ENCODE data around the gene SEL1L3.
A peak's percentile ranks its signal among the peaks of the same experiment; 100 is the strongest.
"Not testable (repeated sequence)": the region's sequence is repeated elsewhere in the genome, so short reads cannot be mapped to it uniquely, and the experiment has no call there.

The SEL1L3 gene

GRCh38 chr4:25879587-25879986 is 16.8 kb upstream of the SEL1L3 start:
- no peak for DNase-seq (ENCODE audit: low spot score)

DNA sequence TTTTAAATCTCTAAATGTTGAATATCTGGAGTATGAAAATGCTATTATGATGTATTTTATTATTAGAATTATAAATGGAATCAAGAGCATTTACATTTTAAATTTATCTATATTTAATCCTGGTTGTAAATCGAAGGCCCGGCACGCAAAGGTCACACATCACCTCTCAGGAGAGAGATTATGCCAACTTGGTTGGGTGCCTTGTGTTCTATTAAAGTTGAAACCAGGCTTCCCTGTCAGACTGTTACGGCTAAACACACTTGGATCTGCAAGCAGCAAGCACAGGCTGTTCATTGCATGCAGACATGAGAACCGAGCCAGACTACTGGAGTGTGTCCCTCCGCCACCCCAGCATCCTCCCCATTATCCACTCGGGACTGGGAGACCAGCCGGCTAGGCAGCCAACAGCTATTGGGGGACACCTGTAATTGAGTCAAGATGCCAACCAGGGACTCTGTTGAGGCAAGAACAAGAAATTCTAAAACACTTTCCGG is 16.4 kb upstream of the SEL1L3 start:
- DNase-seq (ENCODE audit: low spot score): no peak

DNA sequence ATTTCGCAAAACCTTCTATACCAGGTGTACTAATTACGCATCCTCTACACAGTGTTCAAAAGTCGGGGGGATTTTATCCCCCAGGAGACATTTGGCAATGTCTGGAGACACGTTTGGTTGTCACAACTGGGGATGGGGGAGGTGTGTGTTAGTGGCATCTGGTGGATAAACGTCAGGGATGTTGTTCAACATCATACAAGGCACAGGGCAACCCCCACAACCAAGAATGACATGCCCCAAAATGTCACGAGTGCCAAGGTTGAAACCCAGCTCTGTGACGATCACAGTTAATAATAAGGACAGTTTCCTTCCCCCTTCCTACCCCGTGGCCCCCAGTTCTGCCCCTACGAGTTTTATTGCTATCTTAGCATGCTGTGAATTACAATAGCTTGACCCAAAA is 15.9 kb upstream of the SEL1L3 start:
- DNase-seq (ENCODE audit: low spot score): no peak

DNA sequence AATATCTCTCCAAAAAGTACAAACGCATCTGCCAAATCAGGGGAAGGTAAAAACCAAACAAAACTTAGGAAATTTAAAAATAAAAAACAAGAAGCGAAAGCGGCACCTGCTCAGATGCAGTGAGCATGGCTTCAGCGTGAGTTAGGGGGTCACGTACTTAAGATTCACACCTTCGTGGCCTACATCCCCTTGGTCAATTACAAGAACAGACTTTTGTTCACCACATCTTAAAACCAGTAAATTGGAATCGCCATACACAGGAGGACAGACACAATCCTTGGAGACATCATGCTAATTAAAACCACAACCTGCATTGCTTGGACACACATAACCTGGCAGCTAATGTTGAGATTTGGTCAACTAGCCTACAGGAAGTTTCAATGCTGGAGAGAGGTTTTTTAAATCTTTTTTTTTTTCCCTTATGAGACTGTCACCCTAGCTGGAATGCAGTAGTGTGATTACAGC is 12.5 kb upstream of the SEL1L3 start:
- no peak for DNase-seq (ENCODE audit: low spot score)

DNA sequence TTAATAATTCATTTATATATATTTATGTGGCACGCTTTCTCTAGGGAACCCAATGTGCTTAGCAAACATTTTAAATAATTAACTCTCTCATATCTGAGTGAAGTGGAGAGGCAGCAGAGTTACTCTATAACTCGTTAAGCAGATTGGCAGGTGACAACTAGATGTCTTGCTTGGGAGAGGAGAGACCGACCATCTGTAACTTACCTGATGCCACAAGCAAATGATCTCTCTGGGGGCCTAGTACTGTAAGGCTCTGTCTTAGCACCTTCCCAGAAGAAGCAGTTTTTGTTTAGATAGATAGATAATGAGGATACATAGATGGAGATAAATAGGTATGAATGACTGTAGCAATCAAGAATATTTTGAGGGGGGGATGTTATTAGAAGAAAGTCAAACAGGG is 11.9 kb upstream of the SEL1L3 start:
- DNase-seq (ENCODE audit: low spot score): no peak

GRCh38 chr4:25873632-25874129 is 10.9 kb upstream of the SEL1L3 start:
- DNase-seq (ENCODE audit: low spot score): no peak

DNA sequence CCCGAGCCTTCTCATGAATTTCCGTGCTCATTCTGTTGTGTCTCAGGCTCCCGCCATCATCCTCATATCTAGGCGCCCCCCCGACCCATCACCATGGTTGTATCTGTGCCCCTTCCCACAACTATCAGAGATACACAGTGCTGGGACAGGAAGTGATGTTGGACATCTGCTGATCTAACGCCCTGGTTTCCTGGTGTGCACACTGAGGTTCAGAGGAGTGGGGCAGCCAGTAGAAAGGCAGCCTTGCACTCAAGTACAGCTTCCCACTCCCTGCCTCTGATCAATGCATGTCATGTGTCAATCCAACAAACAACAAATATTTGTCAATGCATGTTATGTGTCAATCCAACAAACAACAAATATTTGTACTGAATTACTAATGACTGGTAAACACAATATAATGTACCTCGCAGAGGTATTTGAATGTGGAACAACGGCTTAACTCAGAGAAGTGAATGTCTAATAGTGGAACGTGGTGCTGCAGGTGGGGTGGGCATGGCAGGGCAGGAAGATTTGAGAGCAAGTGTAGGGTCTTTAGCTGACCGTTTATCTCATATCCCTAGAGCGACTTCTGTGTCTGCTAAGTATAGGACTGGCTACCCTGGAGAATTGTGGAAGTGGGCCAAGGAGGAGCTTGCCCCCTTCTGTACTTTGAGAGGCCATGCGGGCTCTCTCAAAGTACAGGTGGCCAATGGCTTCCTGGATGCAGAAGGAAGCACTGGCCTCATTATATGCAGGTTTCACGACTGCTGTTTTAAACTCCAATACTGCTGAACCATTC is 10.3 kb upstream of the SEL1L3 start:
- DNase-seq (ENCODE audit: low spot score): no peak

DNA sequence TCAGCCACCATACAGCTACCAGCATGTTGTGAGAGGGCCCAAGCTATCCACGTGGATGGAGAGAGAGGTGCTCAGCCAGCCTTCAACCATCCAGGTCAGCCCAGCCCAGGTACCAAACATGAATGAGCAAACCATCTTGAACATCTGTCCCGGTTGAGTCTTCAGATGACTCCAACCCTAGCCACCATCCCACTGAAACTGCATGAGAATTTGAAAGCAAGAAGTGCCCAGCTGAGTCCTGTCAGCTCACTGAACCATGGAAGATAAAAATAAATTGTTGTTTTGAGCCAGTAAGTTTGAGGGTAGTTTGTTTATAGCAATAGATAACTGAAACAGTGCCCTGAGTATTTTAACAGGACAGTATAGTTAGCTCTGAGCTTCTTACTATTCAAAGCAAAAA is 7.3 kb upstream of the SEL1L3 start:
- DNase-seq (ENCODE audit: low spot score): no peak

- DNase-seq (ENCODE audit: low spot score): no peak
Measured at GRCh38 chr4:25867781-25868294, 5.0 kb upstream of the SEL1L3 start.

DNA sequence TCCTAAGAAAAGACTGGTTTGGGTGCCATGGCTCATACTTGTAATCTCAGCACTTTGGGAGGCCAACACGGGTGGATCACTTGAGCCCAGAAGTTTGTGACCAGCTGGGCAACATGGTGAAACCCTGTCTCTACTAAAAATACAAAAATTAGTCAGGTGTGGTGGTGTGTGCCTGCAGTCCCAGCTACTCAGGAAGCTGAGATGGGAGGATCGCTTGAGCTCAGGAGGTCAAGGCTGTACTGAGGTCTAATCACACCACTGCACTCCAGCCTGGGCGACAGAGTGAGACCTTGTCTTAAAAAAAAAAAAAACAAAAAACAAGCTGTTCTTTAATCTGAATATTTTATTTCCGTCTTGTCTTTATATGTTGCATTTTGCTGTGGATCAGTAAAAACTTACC is 3.6 kb upstream of the SEL1L3 start:
- not testable (repeated sequence) for DNase-seq (ENCODE audit: low spot score)

DNA sequence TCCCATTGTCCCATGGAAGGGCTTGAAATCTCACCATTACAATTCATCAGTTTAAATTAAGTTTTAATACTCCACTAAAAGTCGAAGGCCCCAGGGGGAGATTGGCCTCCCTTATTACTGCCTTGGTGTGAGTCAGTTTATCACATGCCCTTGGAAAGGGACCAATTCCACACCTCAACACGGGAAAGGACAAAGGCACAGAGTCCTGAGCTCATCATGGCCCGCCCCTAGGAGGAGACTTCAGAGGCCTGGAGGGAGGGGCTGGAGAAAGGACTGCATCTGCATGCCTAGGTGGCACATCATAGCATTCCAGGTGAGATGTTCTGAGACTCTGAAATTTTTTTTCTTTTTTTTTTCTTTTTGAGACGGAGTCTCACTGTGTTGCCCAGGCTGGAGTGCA is 2.8 kb upstream of the SEL1L3 start:
- peak; percentile 77 for DNase-seq (ENCODE audit: low spot score)

GRCh38 chr4:25863831-25864418 is 1.1 kb upstream of the SEL1L3 start:
- DNase-seq (ENCODE audit: low spot score): peak; percentile 62

DNA sequence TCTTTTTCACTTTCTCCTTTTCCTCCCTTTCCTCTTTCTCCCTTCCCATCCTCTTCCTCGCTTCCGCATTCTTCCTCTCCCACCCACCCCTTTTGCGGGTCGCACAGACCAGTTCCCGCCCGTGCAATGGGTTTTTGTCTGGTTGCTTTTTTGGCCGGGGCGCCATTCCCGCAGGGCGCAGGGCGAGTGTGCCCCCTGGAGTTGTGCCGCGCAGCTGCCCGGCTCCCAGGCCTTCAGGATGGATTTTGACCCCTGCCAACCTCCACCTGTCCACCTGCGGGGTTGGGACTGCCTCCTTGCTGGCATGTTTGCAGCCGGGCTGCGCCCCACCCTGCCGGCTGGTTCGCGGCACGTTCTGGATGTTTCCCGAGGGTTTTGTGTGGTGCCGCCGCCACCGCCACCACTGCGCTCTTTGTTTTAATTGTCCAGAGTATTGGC is 578 bp upstream of the SEL1L3 start:
- DNase-seq (ENCODE audit: low spot score): peak; percentile 76

DNA sequence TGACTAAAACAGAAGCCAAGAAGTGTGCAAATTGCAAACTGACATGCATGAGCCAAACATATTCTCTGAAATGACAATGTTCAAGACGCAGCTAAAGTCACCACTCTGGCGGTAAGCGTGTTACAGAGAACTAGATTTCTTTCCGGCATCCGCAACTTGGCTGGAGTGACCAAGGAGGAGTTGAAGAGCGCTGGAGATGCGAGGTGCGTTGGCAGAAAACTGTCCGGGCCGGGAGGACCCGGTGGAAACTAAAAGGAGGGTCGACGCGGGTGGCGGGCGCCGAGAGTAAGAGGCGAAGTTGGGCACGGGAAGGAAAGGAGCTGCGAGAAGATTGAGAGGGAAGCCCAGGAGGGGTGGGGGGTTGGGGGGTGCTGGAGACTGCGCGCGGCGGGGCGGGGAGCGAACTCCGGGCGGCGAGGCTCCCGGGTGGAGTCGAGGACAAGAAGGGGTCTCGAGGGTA is 807 bp downstream of the SEL1L3 start:
- DNase-seq (ENCODE audit: low spot score): peak; percentile 37

DNA sequence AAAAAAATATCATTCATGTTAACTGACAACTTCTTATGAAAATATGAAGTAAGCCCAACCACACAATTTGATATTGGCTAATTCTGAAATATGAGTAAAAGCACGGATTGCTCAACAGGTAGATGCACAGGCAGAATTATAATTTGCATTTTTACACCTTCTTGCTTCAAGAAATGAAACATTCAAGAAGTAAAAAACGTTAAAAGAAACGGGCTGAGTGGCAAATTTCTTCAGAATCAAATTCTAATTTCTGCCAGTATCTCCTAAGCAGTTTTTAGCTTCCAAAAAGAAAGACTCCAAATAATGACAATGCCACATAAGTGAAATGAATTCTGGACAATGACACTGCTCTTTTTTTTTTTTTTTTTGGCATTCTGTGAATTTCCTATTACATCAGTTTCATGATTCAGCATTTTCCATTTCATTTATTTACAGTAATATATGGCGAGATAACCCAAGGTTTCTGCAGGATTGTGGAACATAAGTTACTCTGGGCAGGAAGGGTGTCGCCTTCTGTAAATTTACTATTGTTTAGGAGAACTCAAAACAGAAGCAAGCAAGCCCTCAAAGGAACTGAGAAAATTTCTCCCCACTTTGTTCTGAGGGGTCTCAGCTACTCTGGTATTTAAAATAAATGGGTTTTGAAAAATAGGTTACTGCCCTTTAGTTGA is 1.4 kb downstream of the SEL1L3 start:
- DNase-seq (ENCODE audit: low spot score): no peak

GRCh38 chr4:25860586-25861279 is 2.1 kb downstream of the SEL1L3 start:
- no peak for DNase-seq (ENCODE audit: low spot score)

DNA sequence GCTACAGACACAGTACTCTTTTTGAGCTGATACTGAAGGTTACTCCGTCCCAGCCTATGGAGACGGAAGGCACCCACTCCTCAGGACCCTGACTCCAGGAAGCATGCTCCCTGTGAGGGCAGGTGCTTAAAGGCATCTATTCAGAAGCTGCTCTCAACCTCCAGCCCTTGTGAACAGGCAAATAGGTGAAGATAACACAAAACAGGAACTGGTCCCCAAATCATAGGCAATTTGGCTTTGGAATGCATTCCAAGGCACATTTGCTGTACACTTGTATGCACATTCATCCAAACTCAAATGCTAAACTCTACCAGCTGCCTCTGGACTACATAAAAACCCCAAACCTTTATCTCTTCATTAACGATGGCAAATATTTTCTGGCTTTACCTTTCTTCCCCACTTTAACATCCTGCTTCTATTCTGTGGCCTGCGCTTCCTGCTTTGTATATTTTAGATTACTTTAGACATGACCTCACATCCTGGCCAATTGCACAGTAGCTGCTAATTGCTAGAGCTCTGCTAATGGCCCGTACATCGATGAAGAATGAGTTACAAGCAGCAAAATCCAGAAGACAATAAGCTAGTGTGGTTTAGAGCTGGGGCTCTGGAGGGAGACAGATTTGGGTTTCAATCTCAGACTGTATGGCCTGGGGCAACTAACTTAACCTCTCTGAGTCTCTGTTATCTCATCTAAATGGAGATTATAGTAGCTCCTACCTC is 3.2 kb downstream of the SEL1L3 start:
- no peak for DNase-seq (ENCODE audit: low spot score)

DNA sequence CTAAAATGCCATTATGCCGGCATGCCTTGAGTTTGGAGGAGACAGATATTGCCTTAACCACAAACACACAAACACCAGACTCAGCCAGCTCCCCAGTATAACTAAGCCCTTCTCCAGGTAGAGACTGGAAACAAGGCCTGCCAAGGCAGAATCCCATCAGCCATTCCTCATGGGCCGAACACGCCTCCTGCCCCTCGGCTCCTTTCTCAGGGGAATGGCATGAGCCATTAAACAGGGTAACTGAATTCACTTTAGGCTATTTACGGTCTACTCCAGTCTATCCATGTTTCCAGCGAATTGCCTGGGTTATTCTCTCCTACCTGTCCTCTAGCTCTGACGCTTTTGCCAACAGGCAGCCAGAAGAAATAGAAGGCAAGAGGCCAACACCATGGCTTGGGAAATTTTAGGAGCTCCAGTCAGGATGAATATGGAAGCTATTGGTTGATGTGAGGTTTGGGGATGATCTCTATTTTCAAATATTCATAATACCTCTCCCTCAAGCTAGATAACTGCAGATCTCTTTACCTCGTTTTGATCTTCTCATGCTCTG is 4.9 kb downstream of the SEL1L3 start:
- DNase-seq (ENCODE audit: low spot score): no peak

GRCh38 chr4:25857403-25857802 is 5.4 kb downstream of the SEL1L3 start:
- no peak for DNase-seq (ENCODE audit: low spot score)

- DNase-seq (ENCODE audit: low spot score): no peak
Measured at GRCh38 chr4:25856756-25857155, 6.0 kb downstream of the SEL1L3 start.

DNA sequence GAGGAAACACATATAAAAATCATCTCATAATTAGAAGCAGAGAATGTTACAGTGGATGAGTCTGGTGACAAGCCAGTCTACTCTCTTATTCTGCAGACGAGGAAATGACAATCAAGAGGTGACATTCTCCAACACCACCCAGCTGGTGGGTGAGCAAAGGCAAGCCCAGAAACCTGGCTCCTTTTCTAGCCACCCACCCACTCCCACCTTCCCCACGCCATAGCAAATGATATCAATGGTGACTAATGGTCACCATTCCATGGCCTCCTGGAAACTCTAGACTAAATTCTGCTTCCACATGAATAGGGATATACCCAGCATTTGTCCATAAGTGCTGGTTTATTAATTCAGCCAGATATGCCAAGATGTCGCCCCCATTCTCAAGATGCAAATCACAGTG is 10.7 kb downstream of the SEL1L3 start:
- no peak for DNase-seq (ENCODE audit: low spot score)

Measured in iPS-NIHi11 (cell line).